HEK293 (cell line): ENCODE measurements around the gene CHGA.

ENCODE experiments used
- CTCF ChIA-PET: fragments of 350-600 bp; formaldehyde crosslinking; extraction: SDS; loops from one replicate; lab custom pipeline; 2021; ENCODE audit warnings: antibody characterized with exemption; lab: Yijun Ruan, JAX
- POLR2A ChIA-PET: fragments of 300-600 bp; formaldehyde crosslinking; extraction: SDS; loops from one replicate; lab custom pipeline; 2020; ENCODE audit warnings: antibody characterized with exemption, inconsistent platforms; lab: Yijun Ruan, JAX
- H3K27ac ChIP-seq: fragments of 200-500 bp; sonication (Bioruptor generic); 2 replicates; pipeline ENCODE4 v1.5.1; 2014; ENCODE audit warnings: low read depth, low read length, control low read depth, inconsistent platforms; ENCODE audit errors: extremely low read depth
- H3K36me3 ChIP-seq, 2 experiments: fragments of 200-500 bp in 1 of 2; sonication (Bioruptor generic) in 1 of 2; 1 replicate in 1 of 2; 2 replicates in 1 of 2; pipeline ENCODE4 v1.5.1; 2014 to 2017; ENCODE audit warnings: inconsistent platforms in 2 of 2, low read length in 2 of 2; ENCODE audit not compliant: control insufficient read depth in 2 of 2, insufficient read depth in 1 of 2
- H3K4me1 ChIP-seq: fragments of 200-500 bp; sonication (Bioruptor generic); 2 replicates; pipeline ENCODE4 v1.5.1; 2014; ENCODE audit warnings: mild to moderate bottlenecking, low read length, inconsistent platforms; ENCODE audit not compliant: control insufficient read depth, insufficient read depth
- H3K4me3 ChIP-seq: 2 replicates; pipeline ENCODE4 v1.5.1; 2011; ENCODE audit warnings: low read depth, mild to moderate bottlenecking, control low read depth, low read length, moderate library complexity
- H3K9me3 ChIP-seq: fragments of 200-500 bp; sonication (Bioruptor generic); 2 replicates; pipeline ENCODE4 v1.5.1; 2014; ENCODE audit warnings: low read depth, low read length, inconsistent platforms; ENCODE audit not compliant: control insufficient read depth, insufficient read depth
- GLIS1 ChIP-seq: fragments of 450-650 bp; formaldehyde crosslinking; IDR thresholded peaks from 2 replicates; pipeline ENCODE4 v1.5.1; 2016; ENCODE audit warnings: missing biosample characterization, missing genetic modification characterization
- KLF1 ChIP-seq: fragments of 450-650 bp; formaldehyde crosslinking; IDR thresholded peaks from 2 replicates; pipeline ENCODE4 v1.5.1; 2016; ENCODE audit warnings: missing biosample characterization, missing genetic modification characterization
- KLF10 ChIP-seq: fragments of 450-650 bp; IDR thresholded peaks from 2 replicates; pipeline ENCODE4 v1.5.1; 2018; ENCODE audit warnings: missing biosample characterization, mild to moderate bottlenecking, missing genetic modification characterization
- KLF16 ChIP-seq: fragments of 450-650 bp; formaldehyde crosslinking; IDR thresholded peaks from 2 replicates; pipeline ENCODE4 v1.5.1; 2017; ENCODE audit warnings: missing biosample characterization, missing genetic modification characterization
- ZNF155 ChIP-seq: fragments of 450-650 bp; formaldehyde crosslinking; IDR thresholded peaks from 2 replicates; pipeline ENCODE4 v1.5.1; 2016; ENCODE audit warnings: missing biosample characterization, missing genetic modification characterization
- ZNF157 ChIP-seq: fragments of 450-650 bp; formaldehyde crosslinking; IDR thresholded peaks from 2 replicates; pipeline ENCODE4 v1.5.1; 2016; ENCODE audit warnings: missing biosample characterization, missing genetic modification characterization
- ZNF24 ChIP-seq: fragments of 450-650 bp; formaldehyde crosslinking; IDR thresholded peaks from 2 replicates; pipeline ENCODE4 v1.5.1; 2016; ENCODE audit warnings: missing biosample characterization, missing genetic modification characterization
- ZNF335 ChIP-seq: fragments of 450-650 bp; formaldehyde crosslinking; conservative IDR thresholded peaks from 2 replicates; pipeline ENCODE4 v1.5.1; 2016; ENCODE audit warnings: missing biosample characterization, missing genetic modification characterization
- ZNF433 ChIP-seq: fragments of 450-650 bp; formaldehyde crosslinking; IDR thresholded peaks from 2 replicates; pipeline ENCODE4 v1.5.1; 2016; ENCODE audit warnings: missing biosample characterization, missing genetic modification characterization, low read depth
- ZNF621 ChIP-seq: fragments of 450-650 bp; formaldehyde crosslinking; IDR thresholded peaks from 2 replicates; pipeline ENCODE4 v1.5.1; 2017; ENCODE audit warnings: missing biosample characterization, missing genetic modification characterization
- ZSCAN4 ChIP-seq: fragments of 450-650 bp; formaldehyde crosslinking; IDR thresholded peaks from 2 replicates; pipeline ENCODE4 v1.5.1; 2017; ENCODE audit warnings: missing biosample characterization, missing genetic modification characterization
- TF ChIP-seq, protein P1 (sequence below): fragments of 450-650 bp; formaldehyde crosslinking; IDR thresholded peaks from 2 replicates; pipeline ENCODE4 v1.5.1; 2016; ENCODE audit warnings: missing biosample characterization, missing genetic modification characterization
- TF ChIP-seq, protein P2 (sequence below): fragments of 450-650 bp; formaldehyde crosslinking; IDR thresholded peaks from 2 replicates; pipeline ENCODE4 v1.5.1; 2016; ENCODE audit warnings: missing biosample characterization, missing genetic modification characterization

CHGA gene

GRCh38 chr14:92935446-92935845 lies 12.5 kb downstream of the CHGA start (continued):
- no peak for TF ChIP-seq ZNF157 (tag by site-specific recombination)

DNA sequence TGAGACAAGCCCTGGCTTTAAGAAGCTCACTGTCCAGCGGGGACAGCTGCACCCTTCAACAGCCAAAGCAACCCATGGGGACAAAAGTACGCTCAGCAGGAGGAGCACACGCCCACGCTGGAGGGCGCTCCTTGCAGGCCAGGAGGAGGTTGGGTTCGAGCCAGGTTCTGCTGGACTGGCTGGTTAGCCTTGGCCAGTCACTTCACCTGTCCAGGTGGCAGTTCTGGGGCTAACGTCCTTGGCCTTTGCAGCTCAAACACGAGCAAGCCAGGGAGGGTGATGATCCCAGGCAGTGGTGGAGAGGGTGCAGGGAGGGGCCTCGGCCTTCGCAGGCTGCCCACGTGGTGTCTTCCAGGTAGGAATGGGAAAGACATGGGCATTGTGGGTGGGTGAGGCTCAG lies 13.1 kb downstream of the CHGA start:
- CTCF ChIA-PET: no interaction called here
- H3K4me1 ChIP-seq: no peaks in the 10 kb centered on the region
- H3K27ac ChIP-seq: no peak overlapping the region
- H3K9me3 ChIP-seq: no peaks in the 10 kb centered on the region
- TF ChIP-seq ZNF621 (tag by site-specific recombination) (no peak), KLF16 (no peak), ZNF335 (no peak)
- no peak overlapping the region for H3K4me3 ChIP-seq
- no peaks in the 10 kb centered on the region for H3K36me3 ChIP-seq
- POLR2A ChIA-PET: no interaction called here

- peak; percentile 78 for TF ChIP-seq KLF1 (tag by site-specific recombination)
- TF ChIP-seq, protein P1, sequence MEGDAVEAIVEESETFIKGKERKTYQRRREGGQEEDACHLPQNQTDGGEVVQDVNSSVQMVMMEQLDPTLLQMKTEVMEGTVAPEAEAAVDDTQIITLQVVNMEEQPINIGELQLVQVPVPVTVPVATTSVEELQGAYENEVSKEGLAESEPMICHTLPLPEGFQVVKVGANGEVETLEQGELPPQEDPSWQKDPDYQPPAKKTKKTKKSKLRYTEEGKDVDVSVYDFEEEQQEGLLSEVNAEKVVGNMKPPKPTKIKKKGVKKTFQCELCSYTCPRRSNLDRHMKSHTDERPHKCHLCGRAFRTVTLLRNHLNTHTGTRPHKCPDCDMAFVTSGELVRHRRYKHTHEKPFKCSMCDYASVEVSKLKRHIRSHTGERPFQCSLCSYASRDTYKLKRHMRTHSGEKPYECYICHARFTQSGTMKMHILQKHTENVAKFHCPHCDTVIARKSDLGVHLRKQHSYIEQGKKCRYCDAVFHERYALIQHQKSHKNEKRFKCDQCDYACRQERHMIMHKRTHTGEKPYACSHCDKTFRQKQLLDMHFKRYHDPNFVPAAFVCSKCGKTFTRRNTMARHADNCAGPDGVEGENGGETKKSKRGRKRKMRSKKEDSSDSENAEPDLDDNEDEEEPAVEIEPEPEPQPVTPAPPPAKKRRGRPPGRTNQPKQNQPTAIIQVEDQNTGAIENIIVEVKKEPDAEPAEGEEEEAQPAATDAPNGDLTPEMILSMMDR (tag by site-specific recombination): no peak
- TF ChIP-seq, all 188 proteins: peak for 1
- H3K36me3 ChIP-seq: no peaks in the 10 kb centered on the region
- H3K9me3 ChIP-seq: no peaks in the 10 kb centered on the region
- H3K4me3 ChIP-seq: no peak overlapping the region
- H3K27ac ChIP-seq: no peak overlapping the region
- no peaks in the 10 kb centered on the region for H3K4me1 ChIP-seq
- POLR2A ChIA-PET: no interaction called here
- CTCF ChIA-PET: no interaction called here
Measured at GRCh38 chr14:92937051-92937937, 14.3 kb downstream of the CHGA start.

GRCh38 chr14:92938235-92938875 lies 15.4 kb downstream of the CHGA start:
- Histone ChIP-seq H3K4me3 (no peak overlapping the region), H3K4me1 (no peaks in the 10 kb centered on the region), H3K9me3 (no peaks in the 10 kb centered on the region), H3K27ac (no peak overlapping the region), H3K36me3 (peaks cover 0 to 4% of the 10 kb centered on the region in 2 experiments; a peak in 1 of 3 replicates)
- TF ChIP-seq ZNF24 (tag by site-specific recombination): no peak
- no peak for TF ChIP-seq ZNF155 (tag by site-specific recombination)
- CTCF ChIA-PET: no interaction called here
- POLR2A ChIA-PET: no interaction called here

DNA sequence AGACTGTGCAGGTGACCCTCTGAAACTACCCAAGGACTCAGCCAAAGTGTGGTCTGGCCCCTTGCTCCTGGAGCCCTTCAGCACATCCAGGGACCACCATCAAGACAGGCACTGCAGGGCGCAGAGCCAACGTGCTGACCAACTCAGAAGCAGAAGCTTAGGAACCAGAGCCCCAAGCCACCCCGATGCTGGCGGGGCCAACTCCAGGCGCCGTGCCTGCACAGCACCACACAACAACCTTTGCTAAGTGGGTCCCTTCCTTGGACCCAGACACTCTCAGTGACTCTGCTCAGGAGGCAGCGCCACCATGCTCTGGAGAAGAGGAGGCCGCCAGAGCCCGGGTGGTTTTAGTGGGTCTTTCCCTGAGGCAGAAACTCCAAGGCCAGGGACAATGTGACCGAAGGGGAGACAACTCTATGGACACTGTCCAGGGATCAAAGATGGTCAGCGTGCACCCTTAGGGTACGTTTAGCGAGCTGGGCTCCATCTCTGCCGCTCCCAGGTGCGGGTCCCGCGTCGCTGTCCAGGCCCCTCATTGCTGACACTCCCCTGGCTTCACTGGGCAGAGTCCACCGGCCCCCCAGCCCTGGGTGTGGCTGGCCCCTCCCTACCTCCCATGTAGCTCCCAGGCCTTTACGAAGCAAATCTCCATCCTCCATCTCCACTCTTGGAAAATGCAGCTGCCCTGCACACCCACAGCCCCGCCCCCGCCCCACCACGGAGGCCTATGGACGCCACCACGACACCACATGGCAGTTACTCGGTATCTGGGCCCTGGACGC lies 16.1 kb downstream of the CHGA start:
- H3K27ac ChIP-seq: no peak overlapping the region
- no peaks in the 10 kb centered on the region for H3K4me1 ChIP-seq
- no peaks in the 10 kb centered on the region for H3K9me3 ChIP-seq
- CTCF ChIA-PET: no interaction called here
- H3K36me3 ChIP-seq: peaks cover 0 to 4% of the 10 kb centered on the region in 2 experiments; a peak in 1 of 3 replicates
- no peak overlapping the region for H3K4me3 ChIP-seq
- POLR2A ChIA-PET: no interaction called here
- TF ChIP-seq ZNF433 (no peak), KLF1 (tag by site-specific recombination) (0 out of 2 replicates have a peak, but pooled peaks have one; percentile 16), ZSCAN4 (tag by site-specific recombination) (no peak), KLF10 (tag by site-specific recombination) (no peak), GLIS1 (tag by site-specific recombination) (no peak)
- TF ChIP-seq, protein P2, sequence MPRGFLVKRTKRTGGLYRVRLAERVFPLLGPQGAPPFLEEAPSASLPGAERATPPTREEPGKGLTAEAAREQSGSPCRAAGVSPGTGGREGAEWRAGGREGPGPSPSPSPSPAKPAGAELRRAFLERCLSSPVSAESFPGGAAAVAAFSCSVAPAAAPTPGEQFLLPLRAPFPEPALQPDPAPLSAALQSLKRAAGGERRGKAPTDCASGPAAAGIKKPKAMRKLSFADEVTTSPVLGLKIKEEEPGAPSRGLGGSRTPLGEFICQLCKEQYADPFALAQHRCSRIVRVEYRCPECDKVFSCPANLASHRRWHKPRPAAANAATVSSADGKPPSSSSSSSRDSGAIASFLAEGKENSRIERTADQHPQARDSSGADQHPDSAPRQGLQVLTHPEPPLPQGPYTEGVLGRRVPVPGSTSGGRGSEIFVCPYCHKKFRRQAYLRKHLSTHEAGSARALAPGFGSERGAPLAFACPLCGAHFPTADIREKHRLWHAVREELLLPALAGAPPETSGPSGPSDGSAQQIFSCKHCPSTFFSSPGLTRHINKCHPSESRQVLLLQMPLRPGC (tag by site-specific recombination): no peak
